GM19324 (cell line): ENCODE measurements around the gene NFIX.

Source experiments
- ATAC-seq: cut with Tn5 transposase; IDR thresholded peaks from one replicate; pipeline ENCODE4 v1.9.1; 2021; ENCODE audit warnings: mild to moderate bottlenecking, moderate library complexity; ENCODE audit not compliant: unreplicated experiment, low FRiP score

Gene NFIX

GRCh38 chr19:13069415-13070359, 74.4 kb downstream of the NFIX start:
- ATAC-seq, result no peak

GRCh38 chr19:13070425-13071140, 75.3 kb downstream of the NFIX start:
- no peak for ATAC-seq

- no peak for ATAC-seq
Observed at GRCh38 chr19:13071444-13072187, 76.3 kb downstream of the NFIX start.

- no peak for ATAC-seq
Observed at GRCh38 chr19:13072188-13072908, 77.1 kb downstream of the NFIX start.

- no peak for ATAC-seq
Observed at GRCh38 chr19:13073263-13073662, 78.0 kb downstream of the NFIX start.

- no peak for ATAC-seq
Observed at GRCh38 chr19:13074378-13074777, 79.1 kb downstream of the NFIX start.

- ATAC-seq, result no peak
Observed at GRCh38 chr19:13076320-13076719, 81.0 kb downstream of the NFIX start.

- no peak for ATAC-seq
Observed at GRCh38 chr19:13076787-13077186, 81.5 kb downstream of the NFIX start.

- no peak for ATAC-seq
Observed at GRCh38 chr19:13077240-13077639, 82.0 kb downstream of the NFIX start.

- ATAC-seq, result no peak
Observed at GRCh38 chr19:13078381-13078780, 83.1 kb downstream of the NFIX start.

GRCh38 chr19:13078897-13079541, 83.7 kb downstream of the NFIX start:
- no peak for ATAC-seq

GRCh38 chr19:13079542-13079986, 84.3 kb downstream of the NFIX start:
- no peak for ATAC-seq

GRCh38 chr19:13082192-13083007, 87.1 kb downstream of the NFIX start:
- no peak for ATAC-seq

- no peak for ATAC-seq
Observed at GRCh38 chr19:13083008-13083404, 87.7 kb downstream of the NFIX start.

- ATAC-seq, result no peak
Observed at GRCh38 chr19:13083627-13084026, 88.4 kb downstream of the NFIX start.

- ATAC-seq, result no peak
Observed at GRCh38 chr19:13085666-13086065, 90.4 kb downstream of the NFIX start.

- ATAC-seq, result no peak
Observed at GRCh38 chr19:13086341-13086740, 91.1 kb downstream of the NFIX start.

- no peak for ATAC-seq
Observed at GRCh38 chr19:13087295-13087694, 92.0 kb downstream of the NFIX start.
